ENCODE data around the gene C6orf89.
A peak's percentile ranks its signal among the peaks of the same experiment; 100 is the strongest.

C6orf89 gene

GRCh38 chr6:36874443-36875249, 11.1 kb upstream of the C6orf89 start, which contains the start of gene PPIL1:
Gene PPIL1, minus strand, starts transcription at chr6:36874803. Its CDS starts 31 bp downstream, at chr6:36874772.
- Mint-ChIP-seq H3K36me3 (ENCODE audit: low read depth) (peaks cover 15% of the 10 kb centered on the region), H3K4me3 (peak within 1 kb of the TSS; percentile 93 to 96 (median 96)), H3K9me3 (no peaks in the 10 kb centered on the region), H3K27ac (peak within 1 kb of the TSS; percentile 99 to 100 (median 100)), H3K4me1 (peaks cover 26% of the 10 kb centered on the region), H3K27me3 (ENCODE audit: low read depth) (no peaks in the 10 kb centered on the region)
- no peak for TF ChIP-seq CTCF (IDR thresholded peaks at IDR 0.05; ENCODE audit: unreplicated experiment in 3 of 3)

- TF ChIP-seq CTCF (IDR thresholded peaks at IDR 0.05; ENCODE audit: unreplicated experiment in 3 of 3), result no peak
- H3K27me3 Mint-ChIP-seq (ENCODE audit: low read depth), result no peaks in the 10 kb centered on the region
- H3K27ac Mint-ChIP-seq, result peak overlapping the region; percentile 99 to 100 (median 100)
These were observed 10.5 kb upstream of the C6orf89 start for GRCh38 chr6:36875250-36875633.

GRCh38 chr6:36884610-36885009, 1.1 kb upstream of the C6orf89 start:
- Mint-ChIP-seq H3K4me3 (peak overlapping the region in 2 of 3 experiments; percentile 26 to 56), H3K36me3 (ENCODE audit: low read depth) (no peaks in the 10 kb centered on the region), H3K27me3 (ENCODE audit: low read depth) (no peaks in the 10 kb centered on the region), H3K27ac (peak overlapping the region in 2 of 3 experiments; percentile 22 to 74), H3K9me3 (no peaks in the 10 kb centered on the region), H3K4me1 (peaks cover 23% of the 10 kb centered on the region)
- no peak for TF ChIP-seq CTCF (IDR thresholded peaks at IDR 0.05; ENCODE audit: unreplicated experiment in 3 of 3)

More at GRCh38 chr6:36875250-36875633, 10.5 kb upstream of the C6orf89 start:
- H3K4me1 Mint-ChIP-seq, result peaks cover 26% of the 10 kb centered on the region
- peak overlapping the region; percentile 93 to 96 (median 96) for H3K4me3 Mint-ChIP-seq
- H3K36me3 Mint-ChIP-seq (ENCODE audit: low read depth), result peaks cover 12% of the 10 kb centered on the region
- no peaks in the 10 kb centered on the region for H3K9me3 Mint-ChIP-seq

- Mint-ChIP-seq H3K4me3 (peak overlapping the region; percentile 94 to 96 (median 95)), H3K4me1 (peaks cover 23% of the 10 kb centered on the region), H3K9me3 (no peaks in the 10 kb centered on the region), H3K27me3 (ENCODE audit: low read depth) (no peaks in the 10 kb centered on the region), H3K27ac (peak overlapping the region; percentile 95 to 97 (median 96)), H3K36me3 (ENCODE audit: low read depth) (no peaks in the 10 kb centered on the region)
- TF ChIP-seq CTCF (IDR thresholded peaks at IDR 0.05; ENCODE audit: unreplicated experiment in 3 of 3), result no peak
These were observed 1.3 kb downstream of the C6orf89 start for GRCh38 chr6:36886950-36887618.

DNA sequence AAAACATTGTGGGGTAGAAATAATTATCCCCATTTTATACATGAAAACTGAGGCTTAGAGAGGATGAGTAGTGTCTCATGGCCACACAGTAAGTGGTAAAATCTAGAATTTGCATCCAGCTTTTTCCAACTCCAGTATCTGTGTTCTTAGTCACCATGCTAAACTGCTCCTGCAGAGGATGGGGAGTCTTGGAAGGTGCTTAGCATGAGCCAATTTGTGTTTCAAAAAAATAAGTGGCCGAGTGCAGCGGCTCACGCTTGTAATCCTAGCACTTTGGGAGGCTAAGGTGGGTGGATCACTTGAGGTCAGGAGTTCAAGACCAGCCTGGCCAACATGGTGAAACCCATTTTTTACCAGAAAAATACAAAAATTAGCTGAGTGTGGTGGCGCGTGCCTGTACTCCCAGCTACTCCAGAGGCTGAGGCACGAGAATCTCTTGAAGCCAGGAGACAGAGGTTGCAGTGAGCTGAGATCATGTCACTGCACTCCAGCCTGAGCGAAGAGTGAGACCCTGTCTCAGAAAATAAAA, 2.4 kb downstream of the C6orf89 start:
- H3K4me1 Mint-ChIP-seq, result peaks cover 23% of the 10 kb centered on the region
- peak overlapping the region in 2 of 3 experiments; percentile 50 to 59 for H3K4me3 Mint-ChIP-seq
- no peaks in the 10 kb centered on the region for H3K27me3 Mint-ChIP-seq (ENCODE audit: low read depth)
- no peaks in the 10 kb centered on the region for H3K36me3 Mint-ChIP-seq (ENCODE audit: low read depth)
- no peak for TF ChIP-seq CTCF (IDR thresholded peaks at IDR 0.05; ENCODE audit: unreplicated experiment in 3 of 3)
- H3K9me3 Mint-ChIP-seq, result no peaks in the 10 kb centered on the region
- H3K27ac Mint-ChIP-seq, result no peak overlapping the region

Measured in nephron (organoid).